SK-N-MC (cell line): ENCODE results near the gene SERTM2.

Experiments
- FOXP2 ChIP-seq: optimal IDR thresholded peaks from 2 replicates; pipeline ENCODE3; 2011; ENCODE audit warnings: mild to moderate bottlenecking, moderate library complexity; ENCODE audit not compliant: insufficient read depth; ENCODE audit errors: extremely low read length, control extremely low read depth
- POLR2AphosphoS5 ChIP-seq: IDR thresholded peaks from 2 replicates; pipeline ENCODE4 v1.6.1; 2012; ENCODE audit warnings: mild to moderate bottlenecking, low read depth, low read length, borderline replicate concordance

GRCh38 chrX:111519215-111519614 is 7.8 kb downstream of the SERTM2 start:
- TF ChIP-seq FOXP2 (no peak), POLR2AphosphoS5 (no peak)
